HepG2 (cell line): Measurements from ENCODE around the gene THSD1. TPM values are rescaled to one million over a fixed set of nuclear protein-coding genes. Genes with fewer than 3 reads are reported as not detected.

Source experiments
- AHR ChIP-seq: IDR thresholded peaks from 2 replicates; pipeline ENCODE4 v1.6.1; 2018; ENCODE audit warnings: missing genetic modification reagents, missing compliant biosample characterization
- FOXO1 ChIP-seq: sonication (generic); formaldehyde crosslinking; IDR thresholded peaks from 2 replicates; pipeline ENCODE4 v1.4.0; 2020; ENCODE audit warnings: missing genetic modification reagents
- GATAD2A ChIP-seq: IDR thresholded peaks from 2 replicates; pipeline ENCODE4 v1.6.1; 2016
- HNRNPUL1 ChIP-seq: fragments of 200-400 bp; formaldehyde crosslinking; IDR thresholded peaks from 2 replicates; pipeline ENCODE4 v1.6.1; 2017; ENCODE audit warnings: low read depth, mild to moderate bottlenecking, low read length, moderate library complexity
- JUNB ChIP-seq: sonication (generic); formaldehyde crosslinking; IDR thresholded peaks from 2 replicates; pipeline ENCODE4 v1.8.0; 2022; ENCODE audit warnings: missing genetic modification reagents, mild to moderate bottlenecking, borderline replicate concordance
- KDM4B ChIP-seq: sonication (generic); formaldehyde crosslinking; IDR thresholded peaks from 2 replicates; pipeline ENCODE4 v1.4.0; 2020; ENCODE audit warnings: missing genetic modification reagents
- KMT2B ChIP-seq: IDR thresholded peaks from 2 replicates; pipeline ENCODE4 v1.6.1; 2016; ENCODE audit warnings: missing genetic modification reagents, missing compliant biosample characterization
- MED1 ChIP-seq: sonication (generic); formaldehyde crosslinking; IDR thresholded peaks from 2 replicates; pipeline ENCODE4 v1.4.0; 2020; ENCODE audit warnings: missing genetic modification reagents
- NFYB ChIP-seq: sonication (generic); formaldehyde crosslinking; IDR thresholded peaks from 2 replicates; pipeline ENCODE4 v1.4.0; 2020; ENCODE audit warnings: missing genetic modification reagents
- SSRP1 ChIP-seq: IDR thresholded peaks from 2 replicates; pipeline ENCODE4 v1.6.1; 2016; ENCODE audit warnings: control low read depth
- ZBTB7B ChIP-seq: sonication (generic); formaldehyde crosslinking; IDR thresholded peaks from 2 replicates; pipeline ENCODE4 v1.4.0; 2020; ENCODE audit warnings: missing genetic modification reagents
- ZFP41 ChIP-seq: sonication (generic); formaldehyde crosslinking; IDR thresholded peaks from 2 replicates; pipeline ENCODE4 v1.4.0; 2020; ENCODE audit warnings: mild to moderate bottlenecking, missing genetic modification reagents, borderline replicate concordance
- ZNF33B ChIP-seq: sonication (generic); formaldehyde crosslinking; IDR thresholded peaks from 2 replicates; pipeline ENCODE4 v1.5.1; 2020; ENCODE audit warnings: mild to moderate bottlenecking, missing genetic modification reagents
- ZNF556 ChIP-seq: sonication (generic); formaldehyde crosslinking; IDR thresholded peaks from 2 replicates; pipeline ENCODE4 v1.4.0; 2020; ENCODE audit warnings: mild to moderate bottlenecking, missing genetic modification reagents, borderline replicate concordance
- ZNF569 ChIP-seq: sonication (generic); formaldehyde crosslinking; IDR thresholded peaks from 2 replicates; pipeline ENCODE4 v1.5.0; 2020; ENCODE audit warnings: mild to moderate bottlenecking, missing genetic modification reagents, moderate library complexity, borderline replicate concordance
- ZNF619 ChIP-seq: sonication (generic); formaldehyde crosslinking; IDR thresholded peaks from 2 replicates; pipeline ENCODE4 v1.4.0; 2020; ENCODE audit warnings: mild to moderate bottlenecking, missing genetic modification reagents
- ZSCAN12 ChIP-seq: sonication (generic); formaldehyde crosslinking; IDR thresholded peaks from 2 replicates; pipeline ENCODE4 v1.9.0; 2021; ENCODE audit warnings: mild to moderate bottlenecking, missing genetic modification reagents
- polyA plus RNA-seq, 8 experiments: library from polyadenylated mRNA; depleted of rRNA in 3 of 8; stranded (reverse) in 7 of 8; unstranded in 1 of 8; fragments of >200 nt; fragmentation: Illumina TruSeq in 4 of 8; extraction: Trizol in 4 of 8; gene quantifications; 2 replicates each; pipeline versions ENCODE4 v1.2.1 to v1.2.3, GENCODE V29; 2011 to 2016; ENCODE audit warnings: low read depth in 4 of 8, missing spikeins in 1 of 8, mixed read lengths in 1 of 8; ENCODE audit not compliant: insufficient read depth in 1 of 8
- total RNA-seq, 5 experiments: library from RNA; depleted of rRNA; stranded (reverse); fragments of >200 nt; fragmentation: Illumina TruSeq; extraction: Trizol; gene quantifications; 2 replicates each; pipeline ENCODE4 v1.2.3, GENCODE V29; 2016; ENCODE audit warnings: low read depth in 1 of 5
- TF ChIP-seq, protein P1 (sequence below): sonication (generic); formaldehyde crosslinking; conservative IDR thresholded peaks from 2 replicates; pipeline ENCODE4 v1.8.0; 2022; ENCODE audit warnings: mild to moderate bottlenecking, moderate library complexity, missing genetic modification reagents
- TF ChIP-seq, protein P2 (sequence below): sonication (generic); formaldehyde crosslinking; IDR thresholded peaks from 2 replicates; pipeline ENCODE4 v1.8.0; 2022; ENCODE audit warnings: mild to moderate bottlenecking, missing genetic modification reagents, borderline replicate concordance
- TF ChIP-seq, protein P3 (sequence below): sonication (generic); formaldehyde crosslinking; conservative IDR thresholded peaks from 2 replicates; pipeline ENCODE4 v1.8.1; 2023; ENCODE audit warnings: missing genetic modification reagents
- TF ChIP-seq, protein P4 (sequence below): sonication (generic); formaldehyde crosslinking; IDR thresholded peaks from 2 replicates; pipeline ENCODE4 v1.9.0; 2021; ENCODE audit warnings: missing genetic modification reagents, mild to moderate bottlenecking, borderline replicate concordance
- TF ChIP-seq, protein P5 (sequence below): sonication (generic); formaldehyde crosslinking; IDR thresholded peaks from 2 replicates; pipeline ENCODE4 v1.5.1; 2020; ENCODE audit warnings: mild to moderate bottlenecking, moderate library complexity, missing genetic modification reagents

Gene THSD1
- total and polyA plus RNA-seq, 2 of the 13 experiments (the other 11 are each of a cell fraction or from before 2014, with no cell fraction given), result 0.11 to 0.15 TPM

DNA sequence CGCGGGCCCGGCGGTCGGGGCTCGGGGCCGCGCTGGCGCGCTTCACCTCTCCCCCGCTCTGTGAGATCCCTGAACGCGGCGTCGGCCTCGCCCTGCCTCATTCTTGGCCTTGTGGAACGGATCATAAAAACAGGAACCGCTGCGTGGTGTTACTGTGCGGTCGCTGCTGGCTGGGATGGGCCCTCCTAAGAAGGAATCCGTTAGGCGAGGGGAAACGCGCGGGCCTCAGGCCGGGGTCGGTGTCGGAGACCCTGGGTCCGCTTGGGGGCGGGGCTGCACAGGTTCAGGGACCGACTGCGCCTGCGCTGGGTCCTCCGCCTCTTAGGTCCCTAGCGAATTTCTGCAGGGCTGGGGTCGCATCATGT, 49.7 kb upstream of the THSD1 start (continued):
- TF ChIP-seq, protein P1, sequence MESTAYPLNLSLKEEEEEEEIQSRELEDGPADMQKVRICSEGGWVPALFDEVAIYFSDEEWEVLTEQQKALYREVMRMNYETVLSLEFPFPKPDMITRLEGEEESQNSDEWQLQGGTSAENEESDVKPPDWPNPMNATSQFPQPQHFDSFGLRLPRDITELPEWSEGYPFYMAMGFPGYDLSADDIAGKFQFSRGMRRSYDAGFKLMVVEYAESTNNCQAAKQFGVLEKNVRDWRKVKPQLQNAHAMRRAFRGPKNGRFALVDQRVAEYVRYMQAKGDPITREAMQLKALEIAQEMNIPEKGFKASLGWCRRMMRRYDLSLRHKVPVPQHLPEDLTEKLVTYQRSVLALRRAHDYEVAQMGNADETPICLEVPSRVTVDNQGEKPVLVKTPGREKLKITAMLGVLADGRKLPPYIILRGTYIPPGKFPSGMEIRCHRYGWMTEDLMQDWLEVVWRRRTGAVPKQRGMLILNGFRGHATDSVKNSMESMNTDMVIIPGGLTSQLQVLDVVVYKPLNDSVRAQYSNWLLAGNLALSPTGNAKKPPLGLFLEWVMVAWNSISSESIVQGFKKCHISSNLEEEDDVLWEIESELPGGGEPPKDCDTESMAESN (CRISPR knock-in tag), result peak; percentile 29; the same call in 1 of the 2 replicates
- TF ChIP-seq ZBTB7B, result peak; percentile 91
- TF ChIP-seq ZFP41, result no peak
- TF ChIP-seq, protein P2, sequence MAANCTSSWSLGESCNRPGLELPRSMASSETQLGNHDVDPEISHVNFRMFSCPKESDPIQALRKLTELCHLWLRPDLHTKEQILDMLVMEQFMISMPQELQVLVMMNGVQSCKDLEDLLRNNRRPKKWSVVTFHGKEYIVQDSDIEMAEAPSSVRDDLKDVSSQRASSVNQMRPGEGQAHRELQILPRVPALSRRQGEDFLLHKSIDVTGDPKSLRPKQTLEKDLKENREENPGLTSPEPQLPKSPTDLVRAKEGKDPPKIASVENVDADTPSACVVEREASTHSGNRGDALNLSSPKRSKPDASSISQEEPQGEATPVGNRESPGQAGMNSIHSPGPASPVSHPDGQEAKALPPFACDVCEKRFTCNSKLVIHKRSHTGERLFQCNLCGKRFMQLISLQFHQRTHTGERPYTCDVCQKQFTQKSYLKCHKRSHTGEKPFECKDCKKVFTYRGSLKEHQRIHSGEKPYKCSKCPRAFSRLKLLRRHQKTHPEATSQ (CRISPR knock-in tag), result 0 out of 2 replicates have a peak, but pooled peaks have one; percentile 52
- no peak for TF ChIP-seq ZNF556 (CRISPR knock-in tag)
- TF ChIP-seq AHR (CRISPR knock-in tag), result no peak
- no peak for TF ChIP-seq HNRNPUL1
- 0 out of 2 replicates have a peak, but pooled peaks have one; percentile 3 for TF ChIP-seq GATAD2A
- no peak for TF ChIP-seq SSRP1
- no peak for TF ChIP-seq KDM4B (CRISPR knock-in tag)
- TF ChIP-seq, protein P3, sequence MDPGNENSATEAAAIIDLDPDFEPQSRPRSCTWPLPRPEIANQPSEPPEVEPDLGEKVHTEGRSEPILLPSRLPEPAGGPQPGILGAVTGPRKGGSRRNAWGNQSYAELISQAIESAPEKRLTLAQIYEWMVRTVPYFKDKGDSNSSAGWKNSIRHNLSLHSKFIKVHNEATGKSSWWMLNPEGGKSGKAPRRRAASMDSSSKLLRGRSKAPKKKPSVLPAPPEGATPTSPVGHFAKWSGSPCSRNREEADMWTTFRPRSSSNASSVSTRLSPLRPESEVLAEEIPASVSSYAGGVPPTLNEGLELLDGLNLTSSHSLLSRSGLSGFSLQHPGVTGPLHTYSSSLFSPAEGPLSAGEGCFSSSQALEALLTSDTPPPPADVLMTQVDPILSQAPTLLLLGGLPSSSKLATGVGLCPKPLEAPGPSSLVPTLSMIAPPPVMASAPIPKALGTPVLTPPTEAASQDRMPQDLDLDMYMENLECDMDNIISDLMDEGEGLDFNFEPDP (CRISPR knock-in tag), result no peak
- no peak for TF ChIP-seq ZNF619
- TF ChIP-seq ZNF569, result no peak
- TF ChIP-seq FOXO1, result no peak
- TF ChIP-seq ZSCAN12 (CRISPR knock-in tag), result no peak
- TF ChIP-seq, protein P4, sequence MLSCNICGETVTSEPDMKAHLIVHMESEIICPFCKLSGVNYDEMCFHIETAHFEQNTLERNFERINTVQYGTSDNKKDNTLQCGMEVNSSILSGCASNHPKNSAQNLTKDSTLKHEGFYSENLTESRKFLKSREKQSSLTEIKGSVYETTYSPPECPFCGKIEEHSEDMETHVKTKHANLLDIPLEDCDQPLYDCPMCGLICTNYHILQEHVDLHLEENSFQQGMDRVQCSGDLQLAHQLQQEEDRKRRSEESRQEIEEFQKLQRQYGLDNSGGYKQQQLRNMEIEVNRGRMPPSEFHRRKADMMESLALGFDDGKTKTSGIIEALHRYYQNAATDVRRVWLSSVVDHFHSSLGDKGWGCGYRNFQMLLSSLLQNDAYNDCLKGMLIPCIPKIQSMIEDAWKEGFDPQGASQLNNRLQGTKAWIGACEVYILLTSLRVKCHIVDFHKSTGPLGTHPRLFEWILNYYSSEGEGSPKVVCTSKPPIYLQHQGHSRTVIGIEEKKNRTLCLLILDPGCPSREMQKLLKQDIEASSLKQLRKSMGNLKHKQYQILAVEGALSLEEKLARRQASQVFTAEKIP (CRISPR knock-in tag), result no peak
- TF ChIP-seq MED1 (CRISPR knock-in tag), result peak; percentile 32; the same call in 1 of the 2 replicates
- TF ChIP-seq, protein P5, sequence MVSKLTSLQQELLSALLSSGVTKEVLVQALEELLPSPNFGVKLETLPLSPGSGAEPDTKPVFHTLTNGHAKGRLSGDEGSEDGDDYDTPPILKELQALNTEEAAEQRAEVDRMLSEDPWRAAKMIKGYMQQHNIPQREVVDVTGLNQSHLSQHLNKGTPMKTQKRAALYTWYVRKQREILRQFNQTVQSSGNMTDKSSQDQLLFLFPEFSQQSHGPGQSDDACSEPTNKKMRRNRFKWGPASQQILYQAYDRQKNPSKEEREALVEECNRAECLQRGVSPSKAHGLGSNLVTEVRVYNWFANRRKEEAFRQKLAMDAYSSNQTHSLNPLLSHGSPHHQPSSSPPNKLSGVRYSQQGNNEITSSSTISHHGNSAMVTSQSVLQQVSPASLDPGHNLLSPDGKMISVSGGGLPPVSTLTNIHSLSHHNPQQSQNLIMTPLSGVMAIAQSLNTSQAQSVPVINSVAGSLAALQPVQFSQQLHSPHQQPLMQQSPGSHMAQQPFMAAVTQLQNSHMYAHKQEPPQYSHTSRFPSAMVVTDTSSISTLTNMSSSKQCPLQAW (CRISPR knock-in tag), result no peak
- no peak for TF ChIP-seq NFYB (CRISPR knock-in tag)
- no peak; the same call in 1 of the 2 replicates for TF ChIP-seq ZNF33B (CRISPR knock-in tag)
- TF ChIP-seq JUNB (CRISPR knock-in tag), result no peak
- peak; percentile 83 for TF ChIP-seq KMT2B (CRISPR knock-in tag)
